HG02623 (cell line): Measurements from ENCODE around the gene CDH8.
"Not testable (repeated sequence)": the region's sequence is repeated elsewhere in the genome, so short reads cannot be mapped to it uniquely, and the experiment has no call there.

Experiments used
- ATAC-seq: cut with Tn5 transposase; IDR thresholded peaks from one replicate; pipeline ENCODE4 v1.9.1; 2021; ENCODE audit warnings: moderate library complexity; ENCODE audit not compliant: unreplicated experiment

The CDH8 gene

DNA sequence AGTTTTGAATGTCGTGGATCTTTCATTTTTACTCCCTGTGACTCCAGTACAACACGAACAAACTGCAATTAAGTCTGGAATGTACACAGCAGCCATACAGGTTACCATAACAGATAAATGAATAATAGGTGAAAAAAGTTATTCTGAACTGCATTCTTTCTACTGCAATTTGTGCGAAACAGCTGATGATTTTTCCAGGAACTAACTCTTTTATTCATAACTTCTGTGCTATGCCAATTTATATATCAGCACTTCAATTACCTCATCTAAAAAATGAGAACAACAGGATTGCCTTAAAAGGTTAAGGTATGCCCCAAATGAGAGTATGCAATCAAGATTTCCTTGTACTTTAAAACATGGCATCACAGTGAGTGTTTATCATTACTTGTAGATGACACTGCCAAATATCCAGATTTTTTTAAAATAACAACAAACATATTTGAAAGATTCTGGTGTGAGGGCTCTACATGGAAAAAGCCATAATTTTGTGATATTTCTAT is 238.9 kb downstream of the CDH8 start:
- ATAC-seq, result no peak

GRCh38 chr16:61792194-61792909 is 243.9 kb downstream of the CDH8 start:
- ATAC-seq, result no peak

- no peak for ATAC-seq
Measured at GRCh38 chr16:61791464-61791863, 244.8 kb downstream of the CDH8 start.

DNA sequence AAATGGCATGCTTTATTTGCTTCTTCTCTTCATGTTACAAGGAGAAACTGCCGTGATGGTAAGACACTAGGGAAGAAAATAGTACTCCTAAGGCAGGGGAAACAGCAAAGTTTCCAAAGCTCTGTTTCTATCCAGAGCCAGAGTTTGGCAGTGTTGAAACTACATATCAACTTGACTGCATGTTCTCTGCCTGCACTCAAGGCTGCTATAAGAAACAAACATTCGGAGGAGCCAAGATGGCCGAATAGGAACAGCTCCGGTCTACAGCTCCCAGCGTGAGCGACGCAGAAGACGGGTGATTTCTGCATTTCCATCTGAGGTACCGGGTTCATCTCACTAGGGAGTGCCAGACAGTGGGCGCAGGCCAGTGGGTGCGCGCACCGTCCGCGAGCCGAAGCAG is 254.4 kb downstream of the CDH8 start:
- ATAC-seq, result not testable (repeated sequence)

- no peak for ATAC-seq
Measured at GRCh38 chr16:61780161-61780560, 256.1 kb downstream of the CDH8 start.

DNA sequence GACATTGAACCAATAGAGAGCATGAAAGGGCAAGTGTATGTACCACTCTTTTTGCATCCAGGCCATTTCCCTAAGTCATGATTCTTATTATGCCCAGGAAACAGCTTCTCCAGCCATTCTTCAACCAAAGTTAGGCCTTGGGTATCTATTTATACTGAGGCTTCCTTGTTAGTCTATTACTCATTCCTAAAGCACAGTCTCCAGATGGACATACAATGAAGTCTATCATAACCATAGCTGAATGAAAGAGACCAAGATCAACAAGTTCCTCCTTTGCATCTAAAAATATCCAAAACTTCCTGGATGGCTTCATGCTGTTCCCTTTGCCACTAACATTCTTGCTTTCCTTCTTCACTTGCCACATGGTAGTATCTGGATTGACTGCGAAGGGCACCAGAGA is 265.9 kb downstream of the CDH8 start:
- ATAC-seq, result no peak

GRCh38 chr16:61763991-61764390 is 272.2 kb downstream of the CDH8 start:
- no peak for ATAC-seq

DNA sequence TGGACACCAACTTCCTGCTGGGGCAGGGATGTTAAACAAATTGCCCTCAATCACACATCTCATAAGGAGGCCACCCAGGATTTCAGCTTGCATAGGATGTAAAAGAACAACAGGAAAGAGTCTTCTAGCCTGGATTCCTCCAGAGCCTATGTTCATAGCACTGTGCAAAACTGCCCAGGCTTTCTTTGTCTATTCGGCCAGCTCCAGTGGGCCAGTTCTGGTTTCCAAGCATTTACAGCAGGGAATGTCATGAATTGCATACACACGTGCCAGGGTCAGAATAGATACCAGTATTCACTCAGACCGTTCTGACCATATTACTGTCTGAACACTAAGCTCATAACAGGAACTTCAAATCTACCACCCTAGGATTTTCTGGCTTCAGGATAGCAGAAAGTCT is 273.2 kb downstream of the CDH8 start:
- no peak for ATAC-seq

- ATAC-seq, result no peak
Measured at GRCh38 chr16:61730997-61731396, 305.2 kb downstream of the CDH8 start.

DNA sequence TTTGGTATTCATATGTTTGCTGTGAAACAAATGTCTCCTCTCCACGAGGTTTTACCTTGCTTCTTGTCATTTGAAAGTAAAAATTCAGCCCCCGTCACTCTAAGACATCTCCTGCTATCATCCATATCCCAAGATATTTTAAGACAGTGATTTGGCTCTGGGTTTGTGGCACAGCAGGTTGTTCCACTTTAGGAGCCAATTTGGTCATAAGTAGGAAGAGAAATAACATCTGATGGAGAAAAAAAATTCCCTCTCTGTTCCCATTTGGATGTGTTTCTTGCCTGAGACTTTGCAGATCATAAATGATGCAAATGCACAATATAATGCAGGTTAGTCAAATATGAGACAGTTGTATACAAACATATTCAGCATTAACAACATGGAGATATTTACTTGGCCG is 309.5 kb downstream of the CDH8 start:
- ATAC-seq, result no peak

DNA sequence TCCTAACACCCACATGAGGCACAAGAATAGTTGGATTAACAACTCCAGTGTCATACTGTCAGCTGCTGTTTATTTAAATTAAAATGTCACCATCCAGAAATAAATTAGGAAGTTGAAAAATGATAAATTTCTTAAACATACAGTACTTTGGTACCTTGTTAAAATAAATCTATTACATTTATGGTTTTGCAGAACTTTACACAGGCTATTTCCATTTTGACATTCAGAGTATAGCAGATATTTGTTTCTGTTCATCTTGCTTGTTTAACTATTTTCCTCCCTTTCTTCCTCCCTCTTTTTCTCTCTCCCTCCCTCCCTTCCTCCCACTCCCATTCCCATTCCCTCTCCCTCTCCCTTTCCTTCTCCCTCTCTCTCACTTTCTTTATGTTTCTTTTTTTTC is 310.1 kb downstream of the CDH8 start:
- ATAC-seq, result no peak

- ATAC-seq, result no peak
Measured at GRCh38 chr16:61721544-61721943, 314.7 kb downstream of the CDH8 start.

- no peak for ATAC-seq
Measured at GRCh38 chr16:61715393-61715792, 320.8 kb downstream of the CDH8 start.

DNA sequence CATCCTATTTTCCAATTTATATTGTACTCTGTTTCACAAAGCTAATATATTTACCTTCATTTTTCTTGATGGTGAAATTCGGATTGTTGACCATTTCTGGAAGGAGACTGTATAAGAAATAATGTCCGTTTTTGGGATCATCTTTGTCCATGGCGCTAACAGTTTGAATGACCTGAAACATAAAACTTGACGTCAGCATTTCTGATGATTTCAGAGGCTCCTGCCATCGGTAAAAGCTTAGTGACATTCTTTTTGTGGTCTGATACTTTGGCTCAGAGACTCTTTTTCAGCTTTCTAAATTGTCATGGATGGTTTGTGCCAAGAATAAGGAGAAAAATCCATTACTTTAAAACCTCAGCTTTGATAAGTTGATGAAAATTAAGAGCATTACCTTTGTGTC is 322.5 kb downstream of the CDH8 start:
- no peak for ATAC-seq

- not testable (repeated sequence) for ATAC-seq
Measured at GRCh38 chr16:61699640-61700039, 336.6 kb downstream of the CDH8 start.

GRCh38 chr16:61684541-61684940 is 351.7 kb downstream of the CDH8 start:
- ATAC-seq, result no peak

DNA sequence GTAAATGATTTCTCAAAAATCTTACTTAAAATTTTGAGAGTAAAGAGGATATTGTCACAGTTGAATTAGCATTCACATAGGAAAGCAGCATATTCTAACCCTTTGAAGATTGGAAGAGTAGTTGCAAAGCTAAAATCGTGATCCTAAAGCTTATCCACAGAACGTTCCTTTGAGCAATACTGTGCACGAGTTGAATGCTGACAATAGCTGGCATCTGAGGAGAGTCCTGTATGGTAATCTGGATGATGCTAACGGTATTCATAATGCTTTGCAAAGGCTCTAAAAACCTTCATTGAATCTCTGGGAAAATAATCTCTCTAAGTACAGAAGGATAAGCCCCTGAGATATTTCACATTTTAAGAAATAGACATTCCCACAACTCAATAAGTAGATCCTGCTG is 354.6 kb downstream of the CDH8 start:
- ATAC-seq, result no peak

- no peak for ATAC-seq
Measured at GRCh38 chr16:61681124-61681523, 355.1 kb downstream of the CDH8 start.

DNA sequence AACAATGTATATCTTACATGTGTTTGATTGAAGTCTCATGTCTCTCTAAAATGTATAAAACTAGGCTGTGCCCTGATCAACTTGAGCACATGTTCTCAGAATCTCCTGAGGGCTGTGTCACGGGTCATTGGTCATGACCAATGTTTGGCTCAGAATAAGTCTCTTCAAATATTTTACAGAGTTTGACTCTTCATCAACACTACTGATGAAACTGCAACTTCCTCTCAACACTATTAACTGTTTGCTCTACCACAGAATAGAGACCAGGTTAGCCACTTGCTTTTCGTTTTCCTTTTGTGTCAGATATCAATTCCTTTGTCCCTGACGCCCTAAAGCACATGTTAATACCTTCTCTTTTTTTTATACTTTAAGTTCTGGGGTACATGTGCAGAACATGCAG is 358.1 kb downstream of the CDH8 start:
- no peak for ATAC-seq

DNA sequence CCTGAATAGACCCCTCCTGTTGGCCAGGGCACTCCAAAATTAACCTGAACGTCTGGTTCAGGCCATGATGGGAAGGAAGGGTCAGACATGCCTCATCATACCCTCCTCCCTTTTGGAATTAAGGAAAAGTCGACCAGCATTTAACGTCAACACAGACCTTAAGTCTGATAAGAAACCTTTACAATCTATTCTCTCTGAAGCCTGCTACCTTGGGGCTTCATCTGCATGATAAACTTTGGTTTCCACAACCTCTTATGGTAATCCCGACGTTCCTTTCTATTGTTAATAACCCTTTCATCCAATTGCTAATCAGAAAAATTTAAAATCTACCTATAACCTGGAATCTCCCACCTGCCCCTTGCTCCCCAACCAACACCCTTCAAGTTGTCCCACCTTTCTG is 358.5 kb downstream of the CDH8 start:
- no peak for ATAC-seq

GRCh38 chr16:61676740-61677139 is 359.5 kb downstream of the CDH8 start:
- no peak for ATAC-seq

GRCh38 chr16:61671161-61671560 is 365.1 kb downstream of the CDH8 start:
- ATAC-seq, result no peak

DNA sequence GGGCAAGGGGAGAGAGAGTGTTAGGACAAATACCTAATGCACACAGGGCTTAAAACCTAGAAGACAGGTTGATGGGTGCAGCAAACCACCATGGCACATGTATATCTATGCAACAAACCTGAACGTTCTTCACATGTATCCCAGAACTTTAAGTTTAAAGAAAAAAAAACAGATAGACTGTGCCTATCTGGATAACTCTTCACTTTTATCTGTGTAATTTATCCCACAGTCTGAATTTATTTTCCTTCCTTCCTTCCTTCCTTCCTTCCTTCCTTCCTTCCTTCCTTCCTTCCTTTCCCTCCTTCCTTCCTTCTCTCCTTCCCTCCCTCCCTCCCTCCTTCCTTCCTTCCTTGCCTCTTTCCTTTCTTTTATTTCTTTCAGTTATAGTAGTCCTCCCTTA is 370.7 kb downstream of the CDH8 start:
- ATAC-seq, result no peak
